IPS-18a (cell line): ENCODE measurements around the gene PLAC8.

Source experiments
- H3K27ac ChIP-seq: one replicate; pipeline ENCODE4 v1.5.1; 2013; ENCODE audit warnings: low read length
- H3K27me3 ChIP-seq: one replicate; pipeline ENCODE4 v1.6.1; 2013; ENCODE audit warnings: mild to moderate bottlenecking, low read length; ENCODE audit not compliant: control insufficient read depth, insufficient read depth
- H3K36me3 ChIP-seq: one replicate; pipeline ENCODE4 v1.6.1; 2013; ENCODE audit warnings: low read depth, low read length; ENCODE audit not compliant: control insufficient read depth
- H3K4me1 ChIP-seq: one replicate; pipeline ENCODE4 v1.6.1; 2013; ENCODE audit warnings: low read depth, low read length; ENCODE audit not compliant: control insufficient read depth
- H3K4me3 ChIP-seq: one replicate; pipeline ENCODE4 v1.5.1; 2013; ENCODE audit warnings: low read length
- H3K9ac ChIP-seq: one replicate; pipeline ENCODE4 v1.6.1; 2013; ENCODE audit warnings: mild to moderate bottlenecking, low read length, moderate library complexity
- H3K9me3 ChIP-seq: one replicate; pipeline ENCODE4 v1.6.1; 2013; ENCODE audit warnings: low read depth, low read length; ENCODE audit not compliant: control insufficient read depth

PLAC8 gene

DNA sequence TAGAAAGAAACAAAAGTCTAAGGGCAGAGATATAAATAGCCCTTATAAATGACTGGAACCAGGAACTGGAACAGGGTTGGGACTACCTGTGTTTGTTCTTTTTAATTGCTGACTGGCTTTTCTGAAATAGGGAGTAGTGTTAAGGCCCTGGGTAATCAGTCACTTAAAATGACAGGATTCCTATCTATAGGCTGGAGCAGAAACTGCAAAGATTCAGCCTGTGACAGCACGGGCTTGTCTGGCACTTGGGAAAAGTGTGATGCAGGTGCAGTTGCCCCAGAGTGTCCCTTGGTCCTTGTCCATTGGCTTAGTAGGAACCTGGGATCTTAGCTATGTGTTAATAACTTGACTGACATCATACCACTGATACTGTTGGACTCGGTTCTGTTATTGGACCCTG lies 14.7 kb upstream of the PLAC8 start:
- Histone ChIP-seq H3K36me3 (no peaks in the 10 kb centered on the region), H3K9ac (no peak overlapping the region), H3K9me3 (peaks cover 4% of the 10 kb centered on the region), H3K27ac (no peak overlapping the region), H3K4me1 (no peaks in the 10 kb centered on the region), H3K4me3 (no peak overlapping the region), H3K27me3 (no peaks in the 10 kb centered on the region)

DNA sequence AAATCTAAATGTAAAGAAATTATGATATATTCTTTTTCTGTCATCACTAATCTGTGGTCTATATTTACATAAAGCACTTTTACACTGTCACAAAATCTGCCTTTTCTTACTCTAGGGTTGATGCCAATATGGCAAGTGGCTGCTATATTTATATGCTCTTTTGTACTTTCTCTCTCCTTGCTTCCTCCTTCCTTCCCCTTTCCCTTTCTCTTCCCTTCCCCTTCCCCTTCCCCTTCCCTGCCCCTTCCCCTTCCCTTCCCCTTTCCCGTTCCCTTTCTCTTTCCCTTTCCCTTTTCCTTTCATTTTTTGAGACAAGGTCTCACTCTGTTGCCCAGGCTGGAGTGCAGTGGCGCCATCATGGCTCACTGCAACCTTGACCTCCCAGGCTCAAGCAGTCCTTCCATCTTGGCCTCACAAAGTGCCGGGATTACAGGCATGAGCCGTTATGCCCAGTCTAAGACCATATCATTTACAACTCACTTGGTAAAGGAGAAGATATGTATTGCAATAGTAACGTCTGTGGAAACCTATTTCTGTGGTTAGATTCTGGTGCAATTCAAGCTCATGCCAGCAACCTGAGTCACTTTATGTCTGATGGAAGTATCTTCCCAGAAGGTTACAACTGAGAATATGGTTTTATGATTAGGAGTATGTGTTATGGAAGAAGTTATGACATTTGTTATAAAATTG lies 13.9 kb upstream of the PLAC8 start:
- H3K4me3 ChIP-seq, result no peak overlapping the region
- no peaks in the 10 kb centered on the region for H3K36me3 ChIP-seq
- H3K27me3 ChIP-seq, result no peaks in the 10 kb centered on the region
- H3K27ac ChIP-seq, result no peak overlapping the region
- peaks cover 4% of the 10 kb centered on the region for H3K9me3 ChIP-seq
- no peak overlapping the region for H3K9ac ChIP-seq
- H3K4me1 ChIP-seq, result no peaks in the 10 kb centered on the region

DNA sequence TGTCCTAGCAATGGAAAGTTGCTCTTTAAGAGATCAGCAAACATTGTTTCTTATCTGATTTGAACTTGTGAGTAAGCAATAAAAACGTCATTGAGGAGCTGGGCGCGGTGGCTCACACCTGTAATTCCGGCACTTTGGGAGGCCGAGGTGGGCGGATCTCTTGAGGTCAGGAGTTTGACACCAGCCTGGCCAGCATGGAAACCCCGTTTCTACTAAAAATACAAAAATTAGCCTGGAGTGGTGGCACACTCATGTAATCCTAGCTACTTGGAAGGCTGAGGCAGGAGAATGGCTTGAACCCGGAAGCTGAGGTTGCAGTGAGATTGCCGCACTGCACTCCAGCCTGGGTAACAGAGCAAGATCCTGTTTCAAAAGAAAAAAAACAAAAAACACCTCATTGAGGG lies 11.2 kb upstream of the PLAC8 start:
- Histone ChIP-seq H3K27ac (no peak overlapping the region), H3K4me1 (no peaks in the 10 kb centered on the region), H3K36me3 (no peaks in the 10 kb centered on the region), H3K9ac (no peak overlapping the region), H3K9me3 (peaks cover 10% of the 10 kb centered on the region), H3K4me3 (no peak overlapping the region), H3K27me3 (no peaks in the 10 kb centered on the region)

DNA sequence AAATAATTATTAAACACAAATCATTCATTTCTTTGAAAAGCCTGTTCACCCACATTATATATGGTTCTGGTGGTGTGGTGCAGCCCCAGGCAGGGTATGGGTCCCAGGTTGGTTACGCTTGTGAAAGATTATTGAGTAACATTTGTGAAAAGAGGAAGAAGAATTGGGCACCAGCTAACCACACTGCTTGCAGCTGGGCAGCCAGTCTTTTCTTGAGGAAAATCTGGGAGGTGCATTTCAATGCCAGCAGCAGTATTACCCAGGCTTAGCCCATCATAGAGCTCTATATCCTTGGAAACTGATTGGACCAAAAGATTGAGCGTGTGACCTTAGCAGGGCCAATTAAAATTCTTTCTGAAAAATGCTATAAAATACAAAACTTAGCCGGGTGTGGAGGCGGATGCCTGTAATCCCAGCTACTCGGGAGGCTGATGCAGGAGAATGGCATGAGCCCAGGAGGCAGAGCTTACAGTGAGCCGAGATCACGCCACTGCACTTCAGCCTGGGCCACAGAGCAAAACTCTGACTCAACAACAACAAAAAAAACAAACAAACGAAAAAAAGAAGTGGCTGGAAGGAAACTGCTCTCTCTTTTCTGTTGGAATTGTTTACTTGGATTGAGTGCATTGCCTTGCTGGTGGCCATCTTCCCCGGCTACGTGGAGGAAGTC lies 9.7 kb upstream of the PLAC8 start:
- H3K36me3 ChIP-seq, result no peaks in the 10 kb centered on the region
- H3K9ac ChIP-seq, result no peak overlapping the region
- peaks cover 10% of the 10 kb centered on the region for H3K9me3 ChIP-seq
- no peaks in the 10 kb centered on the region for H3K4me1 ChIP-seq
- no peaks in the 10 kb centered on the region for H3K27me3 ChIP-seq
- H3K27ac ChIP-seq, result no peak overlapping the region
- no peak overlapping the region for H3K4me3 ChIP-seq

DNA sequence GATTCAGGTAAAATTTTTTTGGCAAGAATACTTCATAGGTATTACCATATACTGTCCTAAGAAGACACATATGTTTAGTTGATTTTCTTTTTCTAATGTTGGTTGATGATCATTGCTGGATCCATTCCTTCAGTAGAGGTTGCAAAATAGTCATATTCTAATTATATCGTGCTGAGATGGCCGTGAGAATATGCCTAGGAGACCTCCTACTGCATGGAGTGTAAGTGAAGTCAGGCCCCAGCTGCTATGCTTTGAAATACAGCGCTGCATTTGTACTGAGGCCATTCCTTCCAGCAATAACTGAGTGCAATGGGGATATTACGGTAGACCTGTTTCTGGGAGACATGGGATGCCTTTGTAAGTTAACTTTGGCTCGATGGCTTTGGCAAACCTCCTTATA lies 6.7 kb upstream of the PLAC8 start:
- Histone ChIP-seq H3K9ac (no peak overlapping the region), H3K4me3 (no peak overlapping the region), H3K27me3 (no peaks in the 10 kb centered on the region), H3K9me3 (peaks cover 6% of the 10 kb centered on the region), H3K36me3 (no peaks in the 10 kb centered on the region), H3K27ac (no peak overlapping the region), H3K4me1 (peaks cover under 1% of the 10 kb centered on the region)

DNA sequence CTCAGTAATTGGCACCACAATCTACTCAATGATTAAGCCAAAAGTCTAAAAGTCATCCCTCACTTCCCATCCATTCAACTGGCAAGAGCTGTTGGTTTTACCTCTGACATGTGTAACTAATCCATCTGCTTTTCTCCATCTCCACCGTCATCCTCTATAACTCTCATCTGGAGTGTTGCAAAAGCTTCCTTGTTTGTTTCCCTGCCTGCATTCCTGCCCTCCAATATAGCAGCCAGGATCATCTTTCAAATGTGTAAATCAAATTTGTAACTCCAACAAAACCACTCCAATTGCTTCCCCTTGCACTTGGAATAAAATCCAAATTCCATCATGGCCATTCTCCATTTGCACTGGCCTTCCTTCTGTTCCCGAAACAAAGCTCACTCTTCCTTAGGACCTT lies 4.3 kb upstream of the PLAC8 start:
- no peaks in the 10 kb centered on the region for H3K27me3 ChIP-seq
- peaks cover 16% of the 10 kb centered on the region for H3K4me1 ChIP-seq
- H3K4me3 ChIP-seq, result no peak overlapping the region

DNA sequence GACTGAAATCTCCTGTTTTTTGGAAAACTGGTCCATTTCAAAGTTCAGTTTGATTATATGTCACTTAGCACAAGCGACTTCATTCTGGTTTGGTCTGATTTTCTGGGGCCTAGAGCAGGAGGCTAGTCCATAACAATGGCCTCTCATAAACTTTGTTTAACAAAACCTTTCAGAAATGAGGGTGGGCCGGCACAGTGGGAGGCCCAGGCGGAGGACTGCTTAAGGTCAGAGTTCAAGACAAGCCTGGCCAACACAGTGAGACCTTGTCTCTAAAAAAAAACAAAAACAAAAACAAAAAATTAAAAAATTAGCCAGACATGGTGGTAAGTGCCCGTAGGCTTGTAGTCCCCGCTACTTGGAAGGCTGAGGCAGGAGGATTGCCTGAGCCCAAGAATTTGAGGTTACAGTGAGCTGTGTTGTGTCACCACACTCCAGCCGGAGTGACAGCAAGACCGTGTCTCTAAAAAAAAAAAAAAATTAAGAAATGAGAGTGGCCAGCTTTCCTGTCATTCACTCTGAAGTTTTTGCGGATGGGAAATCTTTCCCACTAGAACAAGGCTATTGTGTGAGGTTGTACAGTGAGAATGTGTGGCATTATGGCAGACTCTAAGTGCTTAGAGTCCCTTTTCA lies 1.2 kb upstream of the PLAC8 start:
- H3K4me3 ChIP-seq, result no peak overlapping the region
- no peaks in the 10 kb centered on the region for H3K36me3 ChIP-seq
- H3K4me1 ChIP-seq, result peaks cover 18% of the 10 kb centered on the region
- no peaks in the 10 kb centered on the region for H3K27me3 ChIP-seq
- no peak overlapping the region for H3K9ac ChIP-seq
- no peaks in the 10 kb centered on the region for H3K9me3 ChIP-seq
- no peak overlapping the region for H3K27ac ChIP-seq

More for the DNA sequence above, 4.3 kb upstream of the PLAC8 start:
- H3K9me3 ChIP-seq, result peaks cover 6% of the 10 kb centered on the region
- H3K9ac ChIP-seq, result no peak overlapping the region
- no peaks in the 10 kb centered on the region for H3K36me3 ChIP-seq
- no peak overlapping the region for H3K27ac ChIP-seq

DNA sequence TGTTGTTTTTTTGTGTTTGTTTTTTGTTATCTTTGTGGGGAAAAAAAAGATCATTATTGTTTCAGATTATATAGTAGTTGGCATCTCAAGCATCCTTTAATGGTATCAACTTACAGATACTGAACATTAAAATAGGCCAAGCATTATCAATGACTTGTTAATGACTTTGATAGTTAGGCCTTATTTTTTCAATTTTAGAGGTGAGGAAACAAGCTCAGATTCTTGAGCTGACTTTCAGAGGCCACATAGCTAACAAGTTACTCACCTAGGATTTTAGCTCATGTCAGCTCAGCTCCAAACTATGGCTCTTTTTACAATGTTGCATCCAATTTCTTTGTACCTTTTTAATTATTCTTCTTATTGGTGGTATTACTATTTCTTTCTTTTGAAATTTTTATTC lies 471 bp upstream of the PLAC8 start:
- Histone ChIP-seq H3K27ac (no peak overlapping the region), H3K36me3 (no peaks in the 10 kb centered on the region), H3K4me3 (no peak overlapping the region), H3K4me1 (peaks cover 24% of the 10 kb centered on the region), H3K27me3 (no peaks in the 10 kb centered on the region), H3K9me3 (no peaks in the 10 kb centered on the region), H3K9ac (no peak overlapping the region)

DNA sequence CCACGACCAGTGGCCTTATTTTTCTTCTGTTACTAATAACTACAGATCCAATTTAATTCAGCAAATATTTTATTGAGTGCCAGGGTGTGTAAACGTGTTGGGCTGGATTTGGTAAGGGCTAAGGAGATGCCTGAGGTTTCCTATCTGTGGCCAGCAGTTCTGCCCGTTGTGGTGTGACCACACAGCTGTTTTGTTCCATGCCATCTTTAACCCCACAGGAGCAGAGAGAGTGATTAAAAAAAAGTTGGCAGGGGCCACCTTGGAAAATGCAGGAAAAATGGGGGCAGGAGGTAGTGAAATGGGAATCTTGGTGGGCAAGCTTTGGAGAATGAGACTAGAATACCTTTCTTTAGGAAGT lies 1.1 kb downstream of the PLAC8 start:
- Histone ChIP-seq H3K9ac (no peak overlapping the region), H3K9me3 (no peaks in the 10 kb centered on the region), H3K27me3 (peaks cover 10% of the 10 kb centered on the region), H3K27ac (no peak overlapping the region), H3K36me3 (no peaks in the 10 kb centered on the region), H3K4me3 (no peak overlapping the region), H3K4me1 (peaks cover 24% of the 10 kb centered on the region)

DNA sequence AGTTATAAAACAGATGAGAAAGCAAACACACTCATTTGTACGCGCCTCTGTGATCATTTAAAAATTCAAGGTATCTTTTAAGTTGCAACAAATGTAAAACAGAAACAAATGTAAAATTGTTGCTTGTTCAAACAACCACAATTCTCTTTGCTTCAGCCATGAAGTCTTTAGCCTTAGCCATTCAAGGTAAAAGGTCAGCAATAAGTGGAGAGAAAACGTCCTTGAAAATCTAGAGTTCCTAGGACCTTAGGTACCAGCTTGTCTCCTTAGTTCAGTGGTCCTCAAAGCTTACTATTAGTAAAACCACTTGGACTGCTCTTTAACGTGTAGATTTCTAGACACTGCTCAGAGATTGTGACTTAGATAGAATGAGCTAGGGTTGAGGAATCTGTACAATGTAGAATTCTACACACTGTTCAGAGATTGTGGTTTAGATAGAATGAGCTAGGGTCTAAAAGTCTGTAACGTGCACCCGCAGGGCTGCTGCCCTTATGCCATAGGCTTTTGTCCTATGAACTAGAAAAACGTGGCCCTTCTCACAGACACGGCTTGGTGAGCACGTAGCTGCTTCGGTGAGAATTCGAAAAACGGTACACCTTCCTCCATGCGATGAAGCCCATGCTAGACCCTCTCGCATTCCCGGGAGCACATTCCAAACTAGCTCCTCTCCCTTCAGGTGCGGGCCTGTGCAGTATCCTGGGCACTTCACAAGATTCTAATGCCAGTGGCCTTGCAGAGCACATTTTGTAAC lies 1.7 kb downstream of the PLAC8 start:
- Histone ChIP-seq H3K36me3 (no peaks in the 10 kb centered on the region), H3K4me3 (no peak overlapping the region), H3K9me3 (no peaks in the 10 kb centered on the region), H3K4me1 (peaks cover 24% of the 10 kb centered on the region), H3K27ac (no peak overlapping the region), H3K9ac (no peak overlapping the region), H3K27me3 (peaks cover 13% of the 10 kb centered on the region)

DNA sequence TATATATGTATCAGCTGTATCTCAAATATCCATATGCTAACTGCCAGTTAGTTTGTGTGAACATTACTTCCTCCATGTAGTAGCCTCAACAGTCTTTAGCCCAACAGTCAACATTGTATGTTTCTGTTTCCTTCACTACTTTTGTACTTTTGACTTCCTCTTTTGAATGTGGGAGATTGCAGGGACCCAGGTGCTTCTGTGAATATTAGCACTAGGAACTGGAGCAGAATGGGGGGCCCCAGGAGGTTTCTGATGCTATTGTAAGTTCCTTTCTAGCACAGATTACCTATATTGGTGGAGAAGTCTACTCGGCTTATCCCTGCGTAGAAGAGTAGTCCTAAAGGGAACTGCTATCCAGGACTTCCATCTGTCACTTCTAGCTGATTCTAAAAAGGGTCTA lies 2.3 kb downstream of the PLAC8 start:
- Histone ChIP-seq H3K9me3 (no peaks in the 10 kb centered on the region), H3K27ac (no peak overlapping the region), H3K4me1 (peaks cover 24% of the 10 kb centered on the region), H3K27me3 (peaks cover 13% of the 10 kb centered on the region), H3K4me3 (no peak overlapping the region), H3K36me3 (no peaks in the 10 kb centered on the region), H3K9ac (no peak overlapping the region)
